Left ventricle myocardium inferior (tissue), 1 donor: Measurements from ENCODE around the gene RFC2. TPM values are rescaled to one million over a fixed set of nuclear protein-coding genes. Genes with fewer than 3 reads are reported as not detected.
"Not testable (repeated sequence)": the region's sequence is repeated elsewhere in the genome, so short reads cannot be mapped to it uniquely, and the experiment has no call there.

ENCODE experiments used
- DNase-seq: peaks from one replicate; pipeline ENCODE4 v3.0.0-alpha.2; 2020
- H3K27ac ChIP-seq: fragments of 200-600 bp; replicated peaks from 2 replicates; pipeline ENCODE4 v1.8.0; 2021
- H3K27me3 ChIP-seq: fragments of 200-600 bp; 2 replicates; pipeline ENCODE4 v1.8.0; 2021; ENCODE audit warnings: low read depth
- H3K36me3 ChIP-seq: fragments of 200-600 bp; 2 replicates; pipeline ENCODE4 v1.8.0; 2021
- H3K4me1 ChIP-seq: fragments of 200-600 bp; 2 replicates; pipeline ENCODE4 v1.8.0; 2021
- H3K4me3 ChIP-seq: fragments of 200-600 bp; 2 replicates; pipeline ENCODE4 v1.8.0; 2021; ENCODE audit warnings: mild to moderate bottlenecking, moderate library complexity
- H3K9me3 ChIP-seq: fragments of 200-600 bp; replicated peaks from 2 replicates; pipeline ENCODE4 v1.8.0; 2021
- CTCF ChIP-seq: fragments of 200-600 bp; IDR thresholded peaks from 2 replicates; pipeline ENCODE4 v1.8.0; 2021; ENCODE audit warnings: antibody characterized with exemption, mild to moderate bottlenecking, borderline replicate concordance
- intact Hi-C: fragments of 100-400 bp; cut with micrococcal nuclease; formaldehyde crosslinking; loops from one replicate; pipeline ENCODE4 v1.11.0; 2022
- total RNA-seq: library from RNA; stranded (reverse); fragmentation: NEBNext Ultra II Directional; extraction: Animal tissue kit (Norgen Biotek cat#: 25700); gene quantifications from one replicate; pipeline ENCODE4 v1.2.1, GENCODE V29; 2021
- donor health status: DM: no; HTN: yes; CAD: no; lungs with severe emphysema.

RFC2 gene
- total RNA-seq, 1 donor from 2014 or later, result 8.7 TPM

- Histone ChIP-seq H3K4me3 (no peak overlapping the region), H3K4me1 (no peaks in the 10 kb centered on the region), H3K27me3 (no peaks in the 10 kb centered on the region), H3K27ac (peak overlapping the region; percentile 11), H3K36me3 (peaks cover 20% of the 10 kb centered on the region), H3K9me3 (no peaks in the 10 kb centered on the region)
- DNase-seq, result no peak
- intact Hi-C loops, result no loop called here
- TF ChIP-seq CTCF, result no peak
Measured at GRCh38 chr7:74226633-74227032, 27.6 kb downstream of the RFC2 start.

GRCh38 chr7:74225400-74225799, 28.8 kb downstream of the RFC2 start:
- Histone ChIP-seq H3K4me3 (no peak overlapping the region), H3K9me3 (no peaks in the 10 kb centered on the region), H3K36me3 (peaks cover 9% of the 10 kb centered on the region), H3K27ac (no peak overlapping the region), H3K4me1 (no peaks in the 10 kb centered on the region), H3K27me3 (no peaks in the 10 kb centered on the region)
- intact Hi-C loops, result no loop called here
- DNase-seq, result no peak
- TF ChIP-seq CTCF, result no peak

GRCh38 chr7:74224907-74225306, 29.3 kb downstream of the RFC2 start:
- H3K27me3 ChIP-seq, DNase-seq, H3K4me1 ChIP-seq, H3K36me3 ChIP-seq, H3K4me3 ChIP-seq, H3K27ac ChIP-seq, intact Hi-C loops, H3K9me3 ChIP-seq: not testable (repeated sequence)

GRCh38 chr7:74224511-74224832, 29.7 kb downstream of the RFC2 start:
- intact Hi-C loops, result no loop called here

DNA sequence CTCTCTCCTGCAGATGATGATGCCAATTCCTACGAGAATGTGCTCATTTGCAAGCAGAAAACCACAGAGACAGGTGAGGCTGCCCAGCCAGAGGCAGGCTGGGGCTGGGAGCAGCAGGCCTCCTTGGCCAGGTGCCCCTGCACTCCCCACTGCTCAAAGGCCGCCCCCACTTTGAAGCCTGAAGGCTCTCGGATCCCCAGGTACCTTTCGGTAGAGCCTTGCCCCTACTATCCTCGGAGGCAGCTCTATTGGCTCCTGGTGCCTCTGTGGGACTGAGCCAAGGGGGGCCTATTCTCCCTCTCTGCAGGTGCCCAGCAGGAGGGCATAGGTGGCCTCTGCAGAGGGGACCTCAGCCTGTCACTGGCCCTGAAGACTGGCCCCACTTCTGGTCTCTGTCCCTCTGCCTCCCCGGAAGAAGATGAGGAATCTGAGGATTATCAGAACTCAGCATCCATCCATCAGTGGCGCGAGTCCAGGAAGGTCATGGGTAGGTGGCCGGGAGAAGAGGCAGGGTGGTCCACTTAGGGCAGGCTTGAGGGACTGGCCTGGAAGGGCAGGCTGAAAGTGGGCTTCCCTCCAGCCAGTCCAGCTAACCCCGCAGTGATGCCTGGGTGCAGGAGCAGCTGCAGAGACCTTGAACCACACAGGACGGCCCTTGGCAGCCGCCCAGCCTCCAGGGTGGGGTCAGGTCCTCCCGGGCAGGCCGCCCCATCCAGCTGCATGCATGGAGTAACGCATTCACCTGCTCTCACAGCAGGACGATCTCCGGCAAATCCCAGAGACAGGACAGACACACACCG, 30.3 kb downstream of the RFC2 start:
- no peak overlapping the region for H3K27ac ChIP-seq
- peaks cover 3% of the 10 kb centered on the region for H3K36me3 ChIP-seq
- no peaks in the 10 kb centered on the region for H3K27me3 ChIP-seq
- H3K9me3 ChIP-seq, result no peaks in the 10 kb centered on the region
- DNase-seq, result no peak
- TF ChIP-seq CTCF, result no peak
- H3K4me3 ChIP-seq, result no peak overlapping the region
- no peaks in the 10 kb centered on the region for H3K4me1 ChIP-seq
- intact Hi-C loops, result no loop called here

More at GRCh38 chr7:74224511-74224832, 29.7 kb downstream of the RFC2 start:
- H3K36me3 ChIP-seq, result peaks cover 3% of the 10 kb centered on the region
- no peaks in the 10 kb centered on the region for H3K27me3 ChIP-seq
- no peak for TF ChIP-seq CTCF
- no peaks in the 10 kb centered on the region for H3K4me1 ChIP-seq
- no peak overlapping the region for H3K27ac ChIP-seq
- H3K4me3 ChIP-seq, result no peak overlapping the region
- DNase-seq, result no peak
- H3K9me3 ChIP-seq, result no peaks in the 10 kb centered on the region

GRCh38 chr7:74222851-74223710, 31.1 kb downstream of the RFC2 start:
- Histone ChIP-seq H3K9me3 (no peaks in the 10 kb centered on the region), H3K4me1 (no peaks in the 10 kb centered on the region), H3K27me3 (no peaks in the 10 kb centered on the region), H3K27ac (no peak overlapping the region), H3K4me3 (no peak overlapping the region), H3K36me3 (peaks cover 3% of the 10 kb centered on the region)
- intact Hi-C loops, result no loop called here
- no peak for DNase-seq
- no peak for TF ChIP-seq CTCF
